Urinary bladder (tissue), 4 donors: ENCODE measurements around the gene DHCR7. TPM values are rescaled to one million over a fixed set of nuclear protein-coding genes. Genes with fewer than 3 reads are reported as not detected.
A peak's percentile ranks its signal among the peaks of the same experiment; 100 is the strongest.

Experiments used
- DNase-seq: peaks from one replicate; pipeline ENCODE4 v3.0.0-alpha.2; 2015; ENCODE audit errors: extremely low spot score
- H3K27ac ChIP-seq: one replicate; pipeline ENCODE4 v1.5.1; 2013; ENCODE audit warnings: low read depth, mild to moderate bottlenecking, moderate library complexity
- H3K36me3 ChIP-seq: one replicate; pipeline ENCODE4 v1.6.1; 2013; ENCODE audit warnings: mild to moderate bottlenecking, moderate library complexity; ENCODE audit not compliant: insufficient read depth
- H3K4me1 ChIP-seq: one replicate; pipeline ENCODE4 v1.6.1; 2013; ENCODE audit warnings: mild to moderate bottlenecking, moderate library complexity; ENCODE audit not compliant: insufficient read depth
- H3K4me3 ChIP-seq: one replicate; pipeline ENCODE4 v1.5.1; 2013; ENCODE audit warnings: low read depth, low read length
- WGBS: extraction: QIAGEN DNeasy Blood & Tissue Kit; methylation state at CpG from one replicate; pipeline ENCODE4 v1.1.7; 2013; 5-methylcytosine and 5-hydroxymethylcytosine counted together
- polyA plus RNA-seq: library from polyadenylated mRNA; stranded (reverse); fragments of 200-250 nt; gene quantifications from one replicate; pipeline ENCODE4 v1.2.3, GENCODE V29; 2013
- total RNA-seq: library from RNA; depleted of rRNA; stranded (reverse); fragments of >200 nt; gene quantifications from one replicate; pipeline ENCODE4 v1.2.3, GENCODE V29; 2014
- donor health status: healthy with polysubstance abuse.
- donor health status: healthy.

DHCR7 gene
- total RNA-seq (8.5 TPM), polyA plus RNA-seq (11.3 TPM)

GRCh38 chr11:71448257-71449171 is at the start of gene DHCR7:
TSS of gene DHCR7 (minus strand) at chr11:71448393. CDS start at chr11:71444952, 3,441 bp downstream.
- DNase-seq, result peak; percentile 76
- H3K27ac ChIP-seq, result peak within 1 kb of the TSS; percentile 49
- H3K4me3 ChIP-seq, result peak within 1 kb of the TSS; percentile 70
- H3K4me1 ChIP-seq, result no peaks in the 10 kb centered on the region
- WGBS, result under 1% methylated on average over 78 of the region's 78 CpGs
- no peaks in the 10 kb centered on the region for H3K36me3 ChIP-seq

GRCh38 chr11:71496421-71496820 is 48.2 kb upstream of the DHCR7 start:
- no peak for DNase-seq
- Histone ChIP-seq H3K4me1 (no peaks in the 10 kb centered on the region), H3K4me3 (no peak overlapping the region), H3K36me3 (no peaks in the 10 kb centered on the region), H3K27ac (no peak overlapping the region)
- WGBS, result 98% methylated on average over 13 of the region's 13 CpGs

GRCh38 chr11:71495286-71496230 is 47.4 kb upstream of the DHCR7 start:
- H3K27ac ChIP-seq, result no peak overlapping the region
- no peak for DNase-seq
- 94% methylated on average over 20 of the region's 20 CpGs for WGBS
- H3K36me3 ChIP-seq, result no peaks in the 10 kb centered on the region
- no peak overlapping the region for H3K4me3 ChIP-seq
- no peaks in the 10 kb centered on the region for H3K4me1 ChIP-seq

- Histone ChIP-seq H3K27ac (no peak overlapping the region), H3K4me3 (no peak overlapping the region), H3K36me3 (no peaks in the 10 kb centered on the region), H3K4me1 (no peaks in the 10 kb centered on the region)
- whole genome bisulfite sequencing, result 88% methylated on average over 9 of the region's 9 CpGs
- DNase-seq, result no peak
These were observed 43.7 kb upstream of the DHCR7 start for GRCh38 chr11:71491940-71492339.

- no peaks in the 10 kb centered on the region for H3K36me3 ChIP-seq
These were observed 43.3 kb upstream of the DHCR7 start for GRCh38 chr11:71491531-71491930.

GRCh38 chr11:71490731-71491390 is 42.7 kb upstream of the DHCR7 start:
- DNase-seq, result no peak
- no peaks in the 10 kb centered on the region for H3K4me1 ChIP-seq
- no peak overlapping the region for H3K4me3 ChIP-seq
- no peak overlapping the region for H3K27ac ChIP-seq
- 97% methylated on average over 28 of the region's 28 CpGs for WGBS
- H3K36me3 ChIP-seq, result peaks cover 2% of the 10 kb centered on the region

More at GRCh38 chr11:71491531-71491930, 43.3 kb upstream of the DHCR7 start:
- no peak for DNase-seq
- no peak overlapping the region for H3K27ac ChIP-seq
- no peaks in the 10 kb centered on the region for H3K4me1 ChIP-seq
- no peak overlapping the region for H3K4me3 ChIP-seq
- 95% methylated on average over 19 of the region's 19 CpGs for WGBS

- no peak for DNase-seq
- WGBS, result 89% methylated on average over 23 of the region's 23 CpGs
- Histone ChIP-seq H3K36me3 (peaks cover 3% of the 10 kb centered on the region), H3K4me3 (no peak overlapping the region), H3K4me1 (no peaks in the 10 kb centered on the region), H3K27ac (no peak overlapping the region)
These were observed 42.0 kb upstream of the DHCR7 start for GRCh38 chr11:71490044-71490730.

GRCh38 chr11:71489311-71490043 is 41.3 kb upstream of the DHCR7 start:
- H3K27ac ChIP-seq, result no peak overlapping the region
- peaks cover 3% of the 10 kb centered on the region for H3K36me3 ChIP-seq
- 76% methylated on average over 15 of the region's 15 CpGs for WGBS
- DNase-seq, result no peak
- H3K4me3 ChIP-seq, result no peak overlapping the region
- H3K4me1 ChIP-seq, result no peaks in the 10 kb centered on the region

GRCh38 chr11:71488681-71489270 is 40.6 kb upstream of the DHCR7 start:
- no peak for DNase-seq
- Histone ChIP-seq H3K36me3 (peaks cover 9% of the 10 kb centered on the region), H3K4me1 (no peaks in the 10 kb centered on the region), H3K27ac (no peak overlapping the region), H3K4me3 (no peak overlapping the region)
- 83% methylated on average over 6 of the region's 6 CpGs for WGBS

GRCh38 chr11:71486320-71486719 is 38.1 kb upstream of the DHCR7 start:
- DNase-seq, result no peak
- Histone ChIP-seq H3K27ac (no peak overlapping the region), H3K4me3 (no peak overlapping the region), H3K36me3 (peaks cover 14% of the 10 kb centered on the region), H3K4me1 (no peaks in the 10 kb centered on the region)
- WGBS, result 96% methylated on average over 1 of the region's 1 CpG

GRCh38 chr11:71485466-71485865 is 37.3 kb upstream of the DHCR7 start:
- DNase-seq, result no peak
- no peaks in the 10 kb centered on the region for H3K4me1 ChIP-seq
- no peak overlapping the region for H3K27ac ChIP-seq
- WGBS, result 94% methylated on average over 18 of the region's 18 CpGs
- H3K4me3 ChIP-seq, result no peak overlapping the region
- H3K36me3 ChIP-seq, result peaks cover 14% of the 10 kb centered on the region

- Histone ChIP-seq H3K4me1 (no peaks in the 10 kb centered on the region), H3K36me3 (peaks cover 14% of the 10 kb centered on the region), H3K27ac (no peak overlapping the region), H3K4me3 (no peak overlapping the region)
- 89% methylated on average over 6 of the region's 6 CpGs for WGBS
- DNase-seq, result no peak
These were observed 36.8 kb upstream of the DHCR7 start for GRCh38 chr11:71485063-71485399.
